Right hindlimb (tissue), 1 donor: ENCODE data around the gene TLR7.

Experiments
- DNase-seq: peaks from one replicate; pipeline ENCODE4 v3.0.0-alpha.2; 2018

The TLR7 gene

DNA sequence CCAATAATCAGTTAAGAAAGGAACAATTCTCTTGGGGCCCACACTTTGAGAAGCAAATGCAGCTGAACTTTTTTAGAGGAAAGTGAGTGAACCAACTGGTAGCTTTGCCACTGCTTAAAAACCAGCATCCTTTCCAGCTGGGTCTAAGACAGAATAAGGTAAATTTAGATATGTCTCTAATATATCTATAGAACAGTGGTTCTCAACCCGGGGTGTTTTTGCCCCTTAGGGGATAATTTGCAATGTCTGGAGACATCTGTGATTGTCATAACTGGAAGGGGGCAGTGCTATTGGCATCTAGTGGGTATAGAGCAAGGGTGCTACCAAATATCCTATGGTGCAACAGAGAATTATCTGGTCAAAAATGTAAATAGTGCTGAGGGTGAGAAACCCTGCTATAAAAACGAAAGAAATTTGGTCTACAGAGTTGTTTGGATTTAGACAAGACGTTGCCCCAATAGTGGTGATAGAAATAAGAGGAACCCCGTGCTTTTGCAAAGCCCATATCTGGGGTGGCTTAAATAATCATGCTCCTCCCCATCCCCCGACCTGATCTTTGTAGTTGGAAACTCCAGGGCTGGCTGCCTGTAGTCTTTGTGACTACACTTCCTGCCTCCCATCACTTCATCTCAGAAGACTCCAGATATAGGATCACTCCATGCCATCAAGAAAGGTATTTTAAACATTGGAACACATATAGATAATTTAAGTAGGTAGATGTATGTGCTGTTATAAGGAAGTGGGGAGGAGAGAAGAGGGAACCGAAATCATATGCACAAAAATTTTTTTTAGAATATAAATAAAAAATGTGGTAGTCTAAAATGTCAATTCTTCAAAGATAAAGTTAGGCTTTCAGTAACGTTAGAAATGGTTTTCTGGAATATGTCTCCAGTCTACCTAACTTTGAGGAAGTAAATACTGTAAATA lies at the start of gene TLR7:
TLR7 (plus strand) TSS at position 622 of the 927 bp plus-strand sequence. CDS start 507 bp downstream, outside the sequence.
- DNase-seq = no peak

DNA sequence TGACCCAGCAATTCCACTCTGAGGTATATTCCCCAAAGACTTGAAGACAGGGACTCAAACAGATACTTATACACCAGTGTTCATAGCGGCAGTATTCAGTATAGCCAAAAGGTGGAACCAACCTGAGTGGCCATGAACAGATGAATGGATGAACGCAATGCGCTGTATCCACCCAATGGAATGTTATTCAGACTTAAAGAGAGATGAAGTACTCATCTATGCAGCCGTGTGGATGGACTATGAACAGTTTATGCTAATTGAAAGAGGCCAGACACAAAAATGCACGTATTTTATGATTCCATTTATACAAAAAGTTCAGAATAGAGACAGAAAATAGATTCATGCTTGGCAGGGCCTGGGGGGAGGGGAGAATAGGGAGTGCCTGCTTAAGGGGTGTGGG lies 49.3 kb upstream of the TLR7 start:
- no peak for DNase-seq

DNA sequence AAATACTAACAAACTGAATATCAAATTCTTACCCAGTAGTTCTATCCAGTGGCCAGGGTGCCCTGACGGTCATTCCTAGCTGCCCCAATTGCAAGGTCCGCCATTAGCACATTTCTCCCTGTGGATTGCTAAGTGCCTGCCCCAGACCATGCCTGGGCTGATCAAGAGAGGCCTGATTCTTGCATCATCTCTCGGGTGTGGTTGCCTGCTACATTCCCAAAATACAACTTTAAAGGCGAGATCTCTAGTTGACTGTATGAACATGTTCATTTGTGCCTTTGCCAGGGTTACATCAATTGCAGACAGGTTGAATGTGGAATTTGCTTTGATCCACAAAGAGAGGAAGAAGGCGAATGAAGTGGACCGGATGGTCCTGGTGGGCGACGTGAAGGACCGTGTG lies 47.6 kb upstream of the TLR7 start:
- no peak for DNase-seq

DNA sequence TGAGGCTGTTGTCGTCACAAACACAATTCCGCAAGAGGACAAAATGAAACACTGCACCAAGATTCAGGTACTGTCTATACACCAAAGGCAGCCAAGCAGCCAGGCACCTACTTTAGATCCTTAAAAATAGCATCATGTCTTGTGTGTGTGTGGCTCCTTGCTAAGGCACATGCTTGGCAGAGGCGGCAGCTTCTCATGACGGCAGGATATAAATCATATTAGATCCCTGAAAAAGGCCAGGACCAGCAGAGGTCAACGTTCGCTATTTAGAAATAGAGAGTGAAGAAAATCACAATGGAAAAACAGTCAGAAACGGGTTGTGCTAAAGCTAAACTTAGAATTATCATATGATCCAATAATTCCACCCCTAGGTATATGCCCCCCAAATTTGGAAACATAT lies 46.1 kb upstream of the TLR7 start:
- DNase-seq = no peak

DNA sequence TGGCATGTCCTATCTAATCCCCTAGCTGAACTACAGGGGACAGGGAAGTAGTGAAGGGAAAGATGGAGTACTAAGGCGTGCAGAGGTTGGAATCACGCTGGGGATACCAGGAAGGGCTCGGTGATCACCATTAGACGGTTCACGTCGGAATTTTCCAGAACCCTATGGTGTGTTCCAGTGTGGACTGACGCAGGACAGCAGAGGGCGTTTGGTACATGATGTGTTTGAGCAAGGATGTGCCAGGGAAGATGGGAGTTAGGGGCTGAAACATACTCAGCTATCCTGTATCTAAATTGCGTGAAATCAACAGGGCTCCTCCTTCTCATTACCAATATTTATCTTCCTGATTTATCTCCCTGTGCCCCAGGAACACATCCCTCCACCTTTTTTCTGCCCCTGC lies 41.9 kb upstream of the TLR7 start:
- peak; percentile 14 for DNase-seq

DNA sequence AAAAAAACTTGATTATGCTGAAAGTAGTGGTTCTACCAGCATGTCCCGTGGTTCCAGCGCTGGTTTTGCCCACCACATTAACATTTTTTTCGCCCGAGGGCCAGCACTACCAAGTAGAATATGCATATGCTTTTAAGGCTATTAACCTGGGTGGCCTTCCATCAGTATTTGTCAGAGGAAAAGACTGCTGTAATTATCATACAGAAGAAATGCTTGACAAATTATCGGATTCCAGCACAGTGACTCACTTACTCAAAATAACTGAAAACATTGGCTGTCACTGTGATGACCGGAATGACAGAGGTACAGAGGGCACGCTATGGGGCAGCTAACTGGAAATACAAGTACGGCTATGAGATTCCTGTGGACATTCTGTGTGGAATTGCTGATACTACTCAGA lies 41.1 kb upstream of the TLR7 start:
- DNase-seq = no peak

- no peak for DNase-seq
Observed at GRCh38 chrX:12843061-12843667, 23.7 kb upstream of the TLR7 start.

- no peak for DNase-seq
Observed at GRCh38 chrX:12843668-12844279, 23.1 kb upstream of the TLR7 start.

- no peak for DNase-seq
Observed at GRCh38 chrX:12844319-12844718, 22.6 kb upstream of the TLR7 start.

DNA sequence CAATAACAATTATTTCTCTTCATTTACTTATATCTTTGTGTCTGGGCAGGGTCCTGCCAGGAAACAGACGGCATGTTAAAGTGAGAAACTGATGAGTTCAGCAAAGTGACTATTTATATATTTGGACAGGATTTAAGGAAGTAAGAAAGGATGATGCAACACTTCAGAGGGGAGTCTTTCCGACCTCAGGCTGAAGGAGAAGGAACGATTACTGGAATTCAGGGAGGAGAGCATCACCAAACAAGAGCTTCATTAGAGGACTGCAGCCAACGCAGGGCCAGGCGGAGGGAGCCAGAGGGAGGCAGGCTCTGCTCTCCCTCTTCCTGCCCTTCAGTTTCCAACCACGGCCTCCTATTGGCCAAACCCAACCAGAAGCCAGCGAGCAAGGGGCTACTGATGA lies 1.5 kb upstream of the TLR7 start:
- no peak for DNase-seq

- DNase-seq = no peak
Observed at GRCh38 chrX:12867685-12868084, 813 bp downstream of the TLR7 start.

GRCh38 chrX:12868747-12869146 lies 1.9 kb downstream of the TLR7 start:
- DNase-seq = no peak

- no peak for DNase-seq
Observed at GRCh38 chrX:12871257-12871656, 4.4 kb downstream of the TLR7 start.

DNA sequence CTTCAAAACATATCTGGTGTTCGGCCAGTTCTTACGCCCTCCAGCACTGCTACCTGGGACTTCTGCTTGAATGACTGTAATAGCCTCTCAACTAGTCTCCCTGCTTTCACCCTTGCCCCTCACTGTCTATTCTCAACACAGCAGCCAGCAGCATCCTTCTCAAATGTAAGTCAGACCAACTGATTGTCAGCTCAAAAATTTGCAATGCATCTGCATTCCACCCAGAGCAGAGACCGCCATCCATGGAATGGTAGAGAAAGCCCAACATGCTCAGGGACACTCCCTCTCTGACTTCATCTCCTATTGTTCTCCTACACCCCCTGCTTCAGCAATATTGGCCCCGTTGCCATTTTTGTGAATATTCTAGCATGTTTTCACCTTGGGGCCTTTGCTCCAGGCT lies 5.9 kb downstream of the TLR7 start:
- DNase-seq = no peak

- DNase-seq = no peak
Observed at GRCh38 chrX:12874581-12874980, 7.7 kb downstream of the TLR7 start.

DNA sequence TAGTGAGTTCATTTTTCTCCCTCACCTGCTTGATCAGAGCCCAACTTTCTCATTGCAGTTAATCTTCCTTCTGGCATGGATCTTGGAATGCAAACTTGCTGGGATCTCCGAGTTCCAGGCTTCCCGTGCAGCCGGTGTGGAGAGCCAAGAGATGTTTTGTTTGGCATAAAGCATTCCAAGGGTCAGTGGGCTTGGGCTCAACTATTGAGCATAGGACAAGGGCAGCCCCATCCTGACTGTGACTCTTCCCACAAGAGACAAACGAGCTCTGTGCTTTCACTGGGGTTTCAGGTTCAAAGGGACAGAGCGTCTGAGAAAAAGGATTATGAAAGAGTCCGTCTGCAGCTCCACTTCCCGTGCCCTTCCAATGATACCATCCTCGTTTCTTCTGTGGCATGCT lies 10.5 kb downstream of the TLR7 start:
- no peak for DNase-seq

DNA sequence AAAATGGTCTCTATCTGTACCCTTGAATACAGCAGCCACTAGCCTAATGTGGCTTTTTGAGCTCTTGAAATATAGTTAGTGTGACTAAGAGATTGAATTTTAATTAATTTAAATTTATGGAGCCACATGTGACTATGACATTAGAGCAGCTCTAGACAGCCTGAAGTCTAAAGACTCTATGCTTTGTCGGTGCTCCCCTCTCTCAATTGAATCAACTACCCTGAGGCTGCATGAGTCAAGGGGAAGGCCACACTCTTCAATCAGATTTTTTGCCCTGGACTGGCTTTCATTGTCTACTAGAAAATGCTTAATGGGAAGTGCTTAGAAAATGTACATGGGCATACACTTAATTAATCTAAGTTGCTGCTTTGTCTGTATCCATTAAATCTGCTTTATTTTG lies 11.7 kb downstream of the TLR7 start:
- no peak for DNase-seq

DNA sequence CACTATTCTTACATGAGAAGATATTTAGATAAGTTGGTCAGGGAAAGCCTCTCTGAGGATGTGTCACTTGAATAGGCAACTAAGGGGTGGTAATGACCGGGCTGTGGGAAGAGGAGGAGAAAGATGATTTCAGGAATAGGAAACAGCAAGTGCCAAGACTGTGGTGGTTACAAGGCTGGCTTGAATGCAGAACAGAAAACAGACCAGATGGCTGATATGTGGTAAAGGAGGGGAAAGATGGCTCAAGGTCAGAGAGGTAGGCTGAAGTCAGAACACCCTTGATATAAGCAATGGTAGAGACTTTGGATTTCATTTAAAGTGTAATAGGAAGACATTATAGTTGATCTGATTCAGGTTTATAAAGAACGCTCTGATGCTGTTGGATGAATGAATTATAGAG lies 15.0 kb downstream of the TLR7 start:
- no peak for DNase-seq

DNA sequence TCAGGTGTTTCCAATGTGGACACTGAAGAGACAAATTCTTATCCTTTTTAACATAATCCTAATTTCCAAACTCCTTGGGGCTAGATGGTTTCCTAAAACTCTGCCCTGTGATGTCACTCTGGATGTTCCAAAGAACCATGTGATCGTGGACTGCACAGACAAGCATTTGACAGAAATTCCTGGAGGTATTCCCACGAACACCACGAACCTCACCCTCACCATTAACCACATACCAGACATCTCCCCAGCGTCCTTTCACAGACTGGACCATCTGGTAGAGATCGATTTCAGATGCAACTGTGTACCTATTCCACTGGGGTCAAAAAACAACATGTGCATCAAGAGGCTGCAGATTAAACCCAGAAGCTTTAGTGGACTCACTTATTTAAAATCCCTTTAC lies 18.6 kb downstream of the TLR7 start:
- no peak for DNase-seq

GRCh38 chrX:12886545-12886944 lies 19.7 kb downstream of the TLR7 start:
- DNase-seq = no peak

GRCh38 chrX:12887141-12887540 lies 20.3 kb downstream of the TLR7 start:
- DNase-seq = no peak

- no peak for DNase-seq
Observed at GRCh38 chrX:12887767-12888166, 20.9 kb downstream of the TLR7 start.

GRCh38 chrX:12890467-12890866 lies 23.6 kb downstream of the TLR7 start:
- DNase-seq = no peak

GRCh38 chrX:12891171-12891570 lies 24.3 kb downstream of the TLR7 start:
- no peak for DNase-seq
